22Rv1 (cell line): ENCODE results near the gene EMX1.

Experiments
- H3K27ac ChIP-seq: fragments of 450-650 bp; 2 replicates; pipeline ENCODE4 v1.5.1; 2017
- ZFX ChIP-seq: fragments of 450-650 bp; IDR thresholded peaks from 2 replicates; pipeline ENCODE4 v1.6.1; 2017; ENCODE audit warnings: antibody characterized with exemption, borderline replicate concordance
- TF ChIP-seq, protein P1 (sequence below): fragments of 450-650 bp; IDR thresholded peaks from 2 replicates; pipeline ENCODE4 v1.5.1; 2017; ENCODE audit warnings: mild to moderate bottlenecking

The EMX1 gene

DNA sequence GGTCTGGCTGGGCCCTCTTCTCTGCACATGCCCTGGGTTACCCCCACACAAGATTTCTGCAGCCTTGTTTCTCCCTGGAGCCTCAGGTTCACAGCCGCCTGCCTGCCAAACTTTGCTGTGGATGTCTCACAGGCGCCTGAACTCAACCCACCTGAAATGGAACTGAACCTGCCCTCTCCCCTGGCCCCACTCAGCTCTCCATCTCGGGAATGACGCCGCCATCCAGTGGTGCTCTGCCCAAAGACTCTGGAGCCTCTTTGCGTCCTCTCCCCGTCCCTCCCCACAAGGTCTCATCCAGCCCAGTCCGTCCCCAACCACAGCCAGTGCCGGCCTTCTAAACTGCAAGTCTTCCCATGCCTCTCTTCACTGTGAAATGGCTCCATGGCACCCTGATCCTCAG lies 29.1 kb downstream of the EMX1 start:
- no peak overlapping the region for H3K27ac ChIP-seq
- TF ChIP-seq, protein P1, sequence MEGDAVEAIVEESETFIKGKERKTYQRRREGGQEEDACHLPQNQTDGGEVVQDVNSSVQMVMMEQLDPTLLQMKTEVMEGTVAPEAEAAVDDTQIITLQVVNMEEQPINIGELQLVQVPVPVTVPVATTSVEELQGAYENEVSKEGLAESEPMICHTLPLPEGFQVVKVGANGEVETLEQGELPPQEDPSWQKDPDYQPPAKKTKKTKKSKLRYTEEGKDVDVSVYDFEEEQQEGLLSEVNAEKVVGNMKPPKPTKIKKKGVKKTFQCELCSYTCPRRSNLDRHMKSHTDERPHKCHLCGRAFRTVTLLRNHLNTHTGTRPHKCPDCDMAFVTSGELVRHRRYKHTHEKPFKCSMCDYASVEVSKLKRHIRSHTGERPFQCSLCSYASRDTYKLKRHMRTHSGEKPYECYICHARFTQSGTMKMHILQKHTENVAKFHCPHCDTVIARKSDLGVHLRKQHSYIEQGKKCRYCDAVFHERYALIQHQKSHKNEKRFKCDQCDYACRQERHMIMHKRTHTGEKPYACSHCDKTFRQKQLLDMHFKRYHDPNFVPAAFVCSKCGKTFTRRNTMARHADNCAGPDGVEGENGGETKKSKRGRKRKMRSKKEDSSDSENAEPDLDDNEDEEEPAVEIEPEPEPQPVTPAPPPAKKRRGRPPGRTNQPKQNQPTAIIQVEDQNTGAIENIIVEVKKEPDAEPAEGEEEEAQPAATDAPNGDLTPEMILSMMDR = no peak
- TF ChIP-seq ZFX = no peak

DNA sequence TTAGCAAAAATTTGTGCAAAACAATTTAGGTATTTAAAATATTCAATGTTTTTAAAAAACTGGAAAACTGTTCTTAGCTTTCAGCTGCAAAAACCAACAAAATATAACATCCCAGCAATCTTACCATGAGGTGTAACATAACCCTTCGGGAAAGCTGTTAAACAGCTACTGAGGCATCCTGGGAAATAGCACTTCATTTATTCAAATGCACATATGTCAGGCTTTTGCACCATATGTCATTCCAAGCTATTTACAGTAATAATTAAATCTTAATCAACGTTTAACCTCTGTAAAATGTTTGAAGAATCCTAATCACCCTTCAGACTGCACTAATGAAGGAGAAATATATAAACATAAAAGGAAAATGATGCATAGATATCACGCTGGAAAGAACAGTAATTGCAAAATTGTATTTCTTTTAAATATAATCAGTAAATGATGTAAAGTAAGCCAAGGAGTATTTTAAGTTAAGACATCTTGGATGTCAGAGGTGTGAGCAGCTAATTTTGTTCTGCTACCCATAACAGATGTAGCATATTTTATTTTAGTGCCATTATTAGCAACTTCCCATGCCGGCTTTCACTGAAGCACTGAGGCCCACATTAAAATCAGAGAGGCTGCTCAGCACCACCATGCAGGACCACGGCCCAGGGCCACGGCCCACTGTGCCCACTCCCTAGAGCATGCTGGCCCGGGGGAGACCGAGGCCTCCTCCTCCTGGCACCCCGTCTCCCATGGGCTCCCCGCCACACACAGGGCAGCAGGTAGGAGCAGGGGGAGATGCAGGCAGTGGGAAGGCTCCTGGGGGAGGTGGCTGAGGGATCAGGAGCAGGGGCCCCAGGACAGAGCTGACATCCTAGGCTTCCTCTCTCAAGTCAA lies 30.9 kb downstream of the EMX1 start:
- H3K27ac ChIP-seq = no peak overlapping the region
- TF ChIP-seq ZFX = no peak
- TF ChIP-seq, protein P1 = no peak

DNA sequence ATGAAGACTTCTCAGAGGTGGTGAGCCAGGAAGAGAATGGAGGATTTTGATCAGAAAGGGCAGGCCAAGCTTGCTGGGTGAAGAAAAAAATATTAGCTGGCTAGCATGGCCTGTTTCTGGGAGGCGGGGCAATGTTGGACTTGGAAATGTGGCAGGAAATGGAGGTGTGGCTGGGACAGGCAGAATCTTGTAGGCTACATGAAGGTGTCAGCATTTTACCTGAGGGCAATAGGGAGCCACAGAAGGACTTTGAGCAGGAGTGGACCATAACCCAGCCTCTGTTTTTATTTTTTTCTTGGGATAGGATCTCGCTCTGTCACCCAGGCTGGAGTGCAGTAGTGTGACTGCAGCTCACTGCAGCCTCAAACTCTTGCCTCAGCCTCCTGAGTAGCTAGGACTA lies 31.7 kb downstream of the EMX1 start:
- TF ChIP-seq, protein P1 = no peak
- TF ChIP-seq ZFX = no peak
- H3K27ac ChIP-seq = no peak overlapping the region

DNA sequence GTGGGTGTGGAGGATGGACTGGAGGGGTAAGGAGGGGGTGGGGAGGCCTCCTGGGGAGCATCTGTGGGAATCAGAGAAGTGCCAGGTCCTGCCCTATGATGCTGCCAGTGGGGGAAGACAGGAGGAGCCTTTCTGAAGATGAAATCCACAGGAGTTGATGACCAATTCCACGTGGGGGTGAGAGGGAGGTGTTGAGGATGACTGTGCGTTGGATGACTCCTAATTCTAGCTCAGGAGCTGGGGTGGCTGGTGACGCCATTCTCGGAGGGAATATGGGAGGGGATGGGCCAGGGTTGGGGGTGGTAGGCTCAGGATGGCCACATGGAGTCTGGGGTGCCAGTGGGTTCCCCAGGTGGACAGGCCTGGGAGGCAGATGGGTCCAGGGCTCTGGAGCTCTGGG lies 32.3 kb downstream of the EMX1 start:
- TF ChIP-seq ZFX = no peak
- TF ChIP-seq, protein P1 = no peak
- no peak overlapping the region for H3K27ac ChIP-seq

DNA sequence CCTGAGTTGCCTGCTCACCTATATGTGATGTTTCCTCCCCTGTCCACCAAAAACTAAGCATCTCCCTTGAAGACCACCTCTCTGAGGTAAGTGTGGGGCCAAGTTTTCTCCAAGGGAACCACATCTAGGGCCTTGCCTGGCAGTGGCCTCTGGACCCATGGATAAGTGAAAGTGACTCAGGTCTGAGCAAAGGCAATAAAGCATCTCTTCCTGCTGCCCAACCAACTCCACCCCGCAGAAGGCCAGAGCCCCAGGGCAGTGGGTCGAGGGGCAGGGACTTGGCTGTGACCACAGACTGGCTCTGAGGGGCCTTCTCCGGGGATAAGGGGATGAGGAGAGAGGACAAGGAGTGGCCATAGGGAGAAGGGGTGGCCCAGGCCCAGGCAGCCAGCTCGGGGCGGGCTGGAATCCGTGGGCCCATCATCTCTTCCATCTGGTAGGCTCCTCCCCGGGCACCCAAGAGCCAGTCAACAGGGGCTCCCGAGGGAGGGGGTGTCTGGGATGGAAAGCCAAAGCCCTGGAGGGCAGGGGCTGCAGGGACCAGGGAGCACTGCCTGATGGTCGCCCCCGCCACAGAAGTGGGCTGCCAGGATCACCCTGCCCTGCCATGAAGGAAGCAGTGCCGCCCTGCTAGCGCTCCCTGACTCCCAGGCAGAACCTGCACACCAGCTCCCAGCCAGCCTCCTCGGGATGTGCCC lies 33.4 kb downstream of the EMX1 start:
- no peak overlapping the region for H3K27ac ChIP-seq
- no peak for TF ChIP-seq ZFX

DNA sequence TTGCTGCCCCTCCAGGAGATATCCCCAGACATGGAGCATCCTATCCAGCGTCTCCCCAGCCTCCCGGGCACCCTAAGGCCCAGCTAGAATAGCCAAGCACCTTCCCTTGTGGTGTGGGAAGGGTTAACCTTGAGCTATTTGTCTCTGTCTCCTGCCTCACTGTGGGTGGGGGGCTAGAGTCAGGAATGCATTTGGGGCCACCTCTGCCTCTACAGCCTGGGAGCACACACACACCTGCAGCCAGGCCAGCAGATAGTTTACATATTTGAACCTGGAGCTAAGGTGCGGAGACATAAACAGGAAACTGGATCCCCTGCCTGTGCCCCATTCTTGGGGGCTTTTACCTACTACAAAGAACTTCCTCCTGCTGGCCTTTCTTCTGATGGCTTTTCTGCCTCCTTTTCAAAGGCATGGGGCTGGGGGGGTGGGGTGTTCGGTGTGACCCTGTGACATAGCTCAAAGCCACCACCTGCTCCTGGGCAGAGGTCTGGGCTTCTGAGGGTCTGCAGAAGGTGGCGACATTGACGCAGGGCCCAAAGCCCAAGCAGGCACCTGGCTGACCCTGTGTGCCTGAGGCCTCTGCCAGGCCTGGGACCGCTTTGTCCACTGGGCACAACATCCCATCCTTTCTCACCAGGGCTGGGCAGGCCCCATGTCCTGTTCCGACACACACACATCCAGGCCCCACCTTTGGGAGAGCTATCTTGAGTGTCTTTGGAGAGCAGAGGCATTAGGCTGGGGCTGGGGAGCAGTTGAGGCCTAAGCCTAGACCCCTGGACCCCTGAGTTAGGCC lies 34.2 kb downstream of the EMX1 start:
- no peak for TF ChIP-seq ZFX
- H3K27ac ChIP-seq = no peak overlapping the region

DNA sequence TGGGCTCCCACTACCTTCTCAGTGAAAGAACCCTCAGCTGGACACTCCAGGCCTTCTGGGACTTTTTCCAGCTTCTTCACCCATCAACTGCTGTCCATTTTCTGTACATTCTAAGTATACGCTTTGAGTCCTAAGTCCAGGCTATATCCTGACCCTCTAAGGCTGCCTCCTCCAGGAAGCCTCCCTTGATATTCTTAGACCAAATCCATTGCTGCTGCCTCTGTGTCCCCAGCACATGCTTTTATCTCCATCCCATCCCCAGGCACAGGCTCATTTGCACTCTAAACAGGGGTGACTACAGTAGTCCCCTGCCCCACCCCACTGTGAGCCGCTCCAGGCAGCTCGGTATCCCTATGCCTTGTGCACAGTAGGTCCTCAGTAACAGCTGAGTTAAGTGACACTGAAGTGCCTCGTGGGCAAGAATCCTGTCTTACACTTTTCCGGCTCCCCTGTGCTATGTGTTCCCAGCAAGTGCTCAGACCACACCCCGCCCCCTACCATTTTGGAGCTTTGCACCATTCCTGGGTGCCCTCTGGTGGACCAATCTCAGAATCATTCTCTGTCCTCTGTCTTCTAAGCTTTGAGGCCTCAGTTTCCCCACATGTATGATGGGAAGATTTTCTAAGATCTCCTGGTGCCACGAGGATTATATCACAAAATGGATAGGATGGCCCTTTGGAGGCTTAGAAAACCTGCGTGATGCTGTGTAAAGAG lies 34.9 kb downstream of the EMX1 start:
- no peak overlapping the region for H3K27ac ChIP-seq
- TF ChIP-seq ZFX = no peak
- TF ChIP-seq, protein P1 = no peak
